Ishikawa (cell line): ENCODE data around the gene TRIM33.

Experiments
- CEBPB ChIP-seq: IDR thresholded peaks from 2 replicates; pipeline ENCODE4 v1.6.1; 2012
- CREB1 ChIP-seq: IDR thresholded peaks from 2 replicates; pipeline ENCODE4 v1.6.1; 2012; ENCODE audit warnings: low read depth
- EGR1 ChIP-seq: IDR thresholded peaks from 2 replicates; pipeline ENCODE4 v1.6.1; 2012
- EP300 ChIP-seq: IDR thresholded peaks from 2 replicates; pipeline ENCODE4 v1.6.1; 2012; ENCODE audit warnings: borderline replicate concordance
- FOXM1 ChIP-seq: IDR thresholded peaks from 2 replicates; pipeline ENCODE4 v1.6.1; 2012; ENCODE audit warnings: low read depth, borderline replicate concordance
- MAX ChIP-seq: IDR thresholded peaks from 2 replicates; pipeline ENCODE4 v1.6.1; 2012
- NFIC ChIP-seq: IDR thresholded peaks from 2 replicates; pipeline ENCODE4 v1.6.1; 2012
- RAD21 ChIP-seq: IDR thresholded peaks from 2 replicates; pipeline ENCODE4 v1.6.1; 2012; ENCODE audit warnings: low read depth
- REST ChIP-seq: IDR thresholded peaks from 2 replicates; pipeline ENCODE4 v1.6.1; 2012; ENCODE audit warnings: low read depth, mild to moderate bottlenecking
- TAF1 ChIP-seq: IDR thresholded peaks from 2 replicates; pipeline ENCODE4 v1.6.1; 2012; ENCODE audit warnings: low read depth, mild to moderate bottlenecking
- TCF12 ChIP-seq: IDR thresholded peaks from 2 replicates; pipeline ENCODE4 v1.6.1; 2012; ENCODE audit warnings: low read depth
- TEAD4 ChIP-seq: IDR thresholded peaks from 2 replicates; pipeline ENCODE4 v1.6.1; 2012
- USF1 ChIP-seq: IDR thresholded peaks from 2 replicates; pipeline ENCODE4 v1.6.1; 2012
- YY1 ChIP-seq: IDR thresholded peaks from 2 replicates; pipeline ENCODE4 v1.6.1; 2012; ENCODE audit warnings: low read depth
- ZBTB7A ChIP-seq: IDR thresholded peaks from 2 replicates; pipeline ENCODE4 v1.6.1; 2012; ENCODE audit warnings: low read depth

The TRIM33 gene

GRCh38 chr1:114517348-114517747 is 6.3 kb upstream of the TRIM33 start:
- TF ChIP-seq CREB1 (no peak), RAD21 (no peak), CEBPB (no peak), EP300 (no peak), EGR1 (no peak), YY1 (no peak), TCF12 (no peak), ZBTB7A (no peak), TEAD4 (no peak), NFIC (no peak), FOXM1 (no peak), TAF1 (no peak), USF1 (no peak)

GRCh38 chr1:114512595-114513280 is 1.7 kb upstream of the TRIM33 start:
- no peak for TF ChIP-seq USF1
- TF ChIP-seq NFIC = no peak
- TF ChIP-seq CREB1 = no peak
- no peak for TF ChIP-seq REST
- no peak for TF ChIP-seq ZBTB7A
- TF ChIP-seq YY1 = no peak
- TF ChIP-seq TCF12 = no peak
- TF ChIP-seq CEBPB = no peak

GRCh38 chr1:114510274-114511031 is 550 bp downstream of the TRIM33 start:
- TF ChIP-seq USF1 (no peak), CEBPB (peak; percentile 80), MAX (peak; percentile 30), TEAD4 (0 out of 2 replicates have a peak, but pooled peaks have one; percentile 23)

GRCh38 chr1:114509596-114510273 is 1.3 kb downstream of the TRIM33 start:
- TF ChIP-seq TEAD4 (no peak), FOXM1 (no peak), ZBTB7A (no peak), EP300 (no peak), TAF1 (no peak), YY1 (no peak), NFIC (no peak), CEBPB (no peak), CREB1 (no peak), RAD21 (no peak), USF1 (no peak), REST (no peak), EGR1 (no peak), MAX (no peak), TCF12 (no peak)

- TF ChIP-seq MAX (no peak), ZBTB7A (no peak), TAF1 (no peak), USF1 (no peak), CREB1 (no peak), YY1 (no peak), TEAD4 (no peak), FOXM1 (no peak), EGR1 (no peak), REST (no peak), CEBPB (no peak), NFIC (no peak), RAD21 (no peak), TCF12 (no peak), EP300 (no peak)
These were observed 2.6 kb downstream of the TRIM33 start for GRCh38 chr1:114508386-114508898.
